GM11168 (cell line): ENCODE measurements around the gene MAPRE3.

Experiments used
- in situ Hi-C: fragments of 300-500 bp; cut with MboI; formaldehyde crosslinking; loops from one replicate; pipeline ENCODE4 v1.12.0; 2022; ENCODE audit warnings: low sequenced_read_pairs; ENCODE audit not compliant: unreplicated experiment

Gene MAPRE3

GRCh38 chr2:26978061-26978596, 7.7 kb downstream of the MAPRE3 start:
- in situ Hi-C loops, result no loop called here

- in situ Hi-C loops, result no loop called here
Observed at GRCh38 chr2:26979741-26980140, 9.3 kb downstream of the MAPRE3 start.

GRCh38 chr2:26980971-26981370, 10.5 kb downstream of the MAPRE3 start:
- in situ Hi-C loops, result no loop called here

GRCh38 chr2:26982102-26982742, 11.8 kb downstream of the MAPRE3 start:
- in situ Hi-C loops, result no loop called here

GRCh38 chr2:26983746-26984145, 13.3 kb downstream of the MAPRE3 start:
- in situ Hi-C loops, result no loop called here

DNA sequence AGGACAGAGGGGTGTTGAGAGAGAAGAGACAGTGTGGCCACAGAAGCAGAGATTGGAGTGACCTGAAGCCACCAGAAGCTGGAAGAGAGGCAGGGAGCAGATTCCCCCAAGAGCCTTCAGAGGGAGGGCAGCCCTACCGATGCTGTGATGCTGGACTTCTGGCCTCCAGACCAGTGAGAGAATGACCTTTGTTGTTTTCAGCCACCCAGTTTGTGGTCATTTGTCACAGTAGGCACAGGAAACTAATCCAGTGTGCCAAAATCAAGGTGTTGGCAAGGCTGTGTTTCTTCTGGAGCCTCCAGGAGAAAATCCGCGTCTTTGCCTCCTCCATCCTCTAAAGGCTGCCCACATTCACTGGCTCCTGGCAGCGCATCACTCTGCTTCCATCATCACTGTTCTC, 15.4 kb downstream of the MAPRE3 start:
- in situ Hi-C loops, result no loop called here

GRCh38 chr2:26986576-26986975, 16.1 kb downstream of the MAPRE3 start:
- in situ Hi-C loops, result no loop called here

GRCh38 chr2:26988058-26988860, 17.8 kb downstream of the MAPRE3 start:
- in situ Hi-C loops, result no loop called here

DNA sequence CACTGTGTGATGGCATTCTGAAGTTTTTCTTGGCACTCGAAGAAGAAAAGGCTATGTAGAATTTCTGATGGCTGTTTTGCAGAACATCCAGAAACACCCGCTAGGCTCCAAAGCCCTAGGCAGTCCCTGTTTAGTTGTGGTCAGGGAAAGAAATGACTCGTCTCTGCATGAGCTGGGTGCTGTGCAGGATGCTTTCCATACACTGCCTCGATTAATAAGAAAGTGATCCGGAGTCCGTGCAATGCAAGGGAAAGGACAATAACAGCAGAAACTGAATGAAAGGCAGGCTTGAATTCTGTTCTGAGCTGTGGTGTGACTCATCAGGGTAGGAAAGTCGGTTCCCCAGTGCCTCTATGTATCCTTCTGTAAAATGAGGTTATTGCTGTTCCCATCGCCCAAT, 18.7 kb downstream of the MAPRE3 start:
- in situ Hi-C loops, result no loop called here

DNA sequence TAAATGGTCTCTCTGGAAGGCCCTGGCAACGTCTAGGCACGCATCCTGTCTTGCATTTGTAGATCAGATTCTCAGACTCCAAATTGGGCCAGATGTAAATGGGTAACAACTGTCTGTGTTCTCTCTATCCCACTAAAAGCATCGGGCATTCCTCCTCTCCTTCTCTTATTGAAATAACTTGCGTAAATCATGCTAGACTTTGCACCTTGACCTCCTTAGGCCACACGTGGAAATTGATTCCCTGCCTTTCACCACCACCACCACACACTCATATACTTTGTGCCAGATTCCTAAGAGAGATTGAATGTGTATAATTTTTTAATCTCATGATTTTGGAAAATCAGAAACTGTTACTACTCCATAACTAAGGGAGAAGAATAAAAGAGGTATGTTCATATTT, 21.3 kb downstream of the MAPRE3 start:
- in situ Hi-C loops, result no loop called here

- in situ Hi-C loops, result no loop called here
Observed at GRCh38 chr2:26993768-26994167, 23.3 kb downstream of the MAPRE3 start.

GRCh38 chr2:26994983-26995382, 24.5 kb downstream of the MAPRE3 start:
- in situ Hi-C loops, result no loop called here

- in situ Hi-C loops, result no loop called here
Observed at GRCh38 chr2:26997394-26997793, 27.0 kb downstream of the MAPRE3 start.

DNA sequence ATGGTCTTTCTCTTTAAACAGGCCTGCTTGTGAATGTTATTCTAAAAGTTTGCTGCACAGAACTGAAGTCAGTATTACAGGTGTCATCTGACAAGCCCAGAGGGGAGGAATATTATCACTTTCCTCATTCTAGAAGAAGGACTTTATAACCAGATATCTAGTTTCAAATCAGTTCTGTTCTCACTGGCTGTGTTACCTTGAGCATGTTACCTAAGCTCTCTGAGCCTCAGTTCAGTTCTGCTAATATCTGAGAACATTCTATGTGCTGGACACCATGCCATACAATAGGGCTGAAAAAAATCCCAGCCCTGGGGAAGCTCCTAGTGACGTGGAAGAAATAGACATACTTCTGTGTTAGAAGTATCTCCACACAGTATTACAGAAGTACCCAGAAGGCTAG, 27.9 kb downstream of the MAPRE3 start:
- in situ Hi-C loops, result no loop called here

DNA sequence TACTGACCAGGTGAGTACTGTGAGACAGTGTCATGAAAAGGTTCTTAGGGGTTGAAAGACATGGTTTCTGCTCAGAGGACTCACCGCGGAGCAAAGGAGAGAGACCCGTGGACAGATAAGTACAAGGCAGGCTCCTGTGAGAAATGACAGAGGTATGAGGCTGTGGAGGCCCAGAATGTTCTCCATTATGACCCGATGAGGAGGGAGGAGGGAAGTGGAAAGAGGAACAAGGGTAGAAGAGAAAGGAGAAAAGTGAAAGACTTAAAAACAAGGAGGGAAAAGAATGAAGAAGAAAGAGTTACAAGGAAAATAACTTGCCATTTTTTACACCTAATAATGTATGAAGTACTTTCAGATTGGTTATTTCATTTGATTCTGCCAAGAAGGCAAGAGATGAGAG, 29.8 kb downstream of the MAPRE3 start:
- in situ Hi-C loops, result no loop called here

GRCh38 chr2:27000995-27001394, 30.6 kb downstream of the MAPRE3 start:
- in situ Hi-C loops, result no loop called here

GRCh38 chr2:27001950-27002349, 31.5 kb downstream of the MAPRE3 start:
- in situ Hi-C loops, result no loop called here

DNA sequence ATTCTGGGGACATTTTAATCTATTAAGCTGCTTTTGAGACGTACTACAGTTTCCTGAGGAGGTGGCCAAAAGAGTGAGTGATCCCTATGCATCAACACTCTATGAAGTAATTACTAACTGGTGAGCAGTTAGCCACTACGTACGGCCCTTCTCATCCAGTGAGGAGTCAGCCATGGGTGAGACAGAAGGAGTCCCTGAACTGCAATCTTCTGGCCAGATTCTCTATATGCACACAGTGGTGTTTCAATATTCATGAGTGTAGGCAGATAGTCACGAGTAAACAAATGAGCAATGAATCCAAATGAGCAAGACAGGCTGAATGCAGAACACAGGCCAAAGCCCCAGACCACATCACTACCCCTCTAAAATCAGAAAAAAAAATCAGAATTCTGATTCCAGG, 32.6 kb downstream of the MAPRE3 start:
- in situ Hi-C loops, result no loop called here

- in situ Hi-C loops, result no loop called here
Observed at GRCh38 chr2:27003857-27004256, 33.4 kb downstream of the MAPRE3 start.

DNA sequence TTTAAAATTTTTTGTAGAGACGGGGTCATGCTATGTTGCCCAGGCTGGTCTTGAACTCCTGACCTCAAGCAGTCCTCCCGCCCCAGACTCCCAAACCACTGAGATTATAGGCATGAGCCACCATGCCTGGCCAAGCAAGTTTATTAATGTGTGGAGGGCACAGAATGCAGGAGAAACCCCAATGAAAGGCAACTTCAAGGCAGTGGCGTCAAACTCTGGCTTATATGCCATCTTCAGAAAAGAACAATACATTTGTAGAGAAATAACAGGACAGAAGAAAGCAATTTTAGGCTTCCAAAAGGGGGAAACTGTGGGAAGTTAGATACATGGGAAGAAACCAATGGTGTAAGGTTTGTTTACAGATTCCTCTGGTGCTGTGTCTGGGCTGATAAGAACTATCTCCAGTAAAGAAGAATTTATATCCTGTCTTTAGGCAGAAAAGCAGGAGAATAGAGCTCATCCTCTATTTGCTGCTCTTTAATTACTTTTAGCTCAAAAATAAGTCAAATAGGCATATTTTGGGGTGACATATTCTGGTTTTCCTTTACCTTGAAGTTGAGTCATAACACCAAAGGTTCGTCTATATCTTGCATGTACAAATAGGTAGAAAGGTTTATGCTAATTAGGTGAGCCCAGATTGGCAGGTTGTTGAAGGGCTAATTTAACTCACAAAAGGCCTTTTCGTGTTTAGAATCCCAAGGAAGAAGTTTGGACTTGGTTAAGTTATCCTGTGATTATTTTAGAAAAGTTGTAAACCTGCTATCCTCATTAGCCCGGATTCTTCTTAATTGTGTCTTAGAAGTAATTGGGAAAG, 36.4 kb downstream of the MAPRE3 start:
- in situ Hi-C loops, result no loop called here
